ES-I3 (cell line): Measurements from ENCODE around the gene ADAMTS9.

ENCODE experiments used
- H3K36me3 ChIP-seq: 2 replicates; pipeline ENCODE4 v1.6.1; 2013; ENCODE audit warnings: mild to moderate bottlenecking, low read length, control low read depth, moderate library complexity; ENCODE audit not compliant: insufficient read depth
- H3K4me1 ChIP-seq: 2 replicates; pipeline ENCODE4 v1.6.1; 2013; ENCODE audit warnings: mild to moderate bottlenecking, control low read depth, low read length; ENCODE audit not compliant: insufficient read depth
- H3K9ac ChIP-seq: 2 replicates; pipeline ENCODE4 v1.6.1; 2013; ENCODE audit warnings: low read depth, mild to moderate bottlenecking, low read length, moderate library complexity
- H3K9me3 ChIP-seq: 2 replicates; pipeline ENCODE4 v1.6.1; 2013; ENCODE audit warnings: mild to moderate bottlenecking, low read length, moderate library complexity; ENCODE audit not compliant: control insufficient read depth, insufficient read depth

ADAMTS9 gene, protein sequence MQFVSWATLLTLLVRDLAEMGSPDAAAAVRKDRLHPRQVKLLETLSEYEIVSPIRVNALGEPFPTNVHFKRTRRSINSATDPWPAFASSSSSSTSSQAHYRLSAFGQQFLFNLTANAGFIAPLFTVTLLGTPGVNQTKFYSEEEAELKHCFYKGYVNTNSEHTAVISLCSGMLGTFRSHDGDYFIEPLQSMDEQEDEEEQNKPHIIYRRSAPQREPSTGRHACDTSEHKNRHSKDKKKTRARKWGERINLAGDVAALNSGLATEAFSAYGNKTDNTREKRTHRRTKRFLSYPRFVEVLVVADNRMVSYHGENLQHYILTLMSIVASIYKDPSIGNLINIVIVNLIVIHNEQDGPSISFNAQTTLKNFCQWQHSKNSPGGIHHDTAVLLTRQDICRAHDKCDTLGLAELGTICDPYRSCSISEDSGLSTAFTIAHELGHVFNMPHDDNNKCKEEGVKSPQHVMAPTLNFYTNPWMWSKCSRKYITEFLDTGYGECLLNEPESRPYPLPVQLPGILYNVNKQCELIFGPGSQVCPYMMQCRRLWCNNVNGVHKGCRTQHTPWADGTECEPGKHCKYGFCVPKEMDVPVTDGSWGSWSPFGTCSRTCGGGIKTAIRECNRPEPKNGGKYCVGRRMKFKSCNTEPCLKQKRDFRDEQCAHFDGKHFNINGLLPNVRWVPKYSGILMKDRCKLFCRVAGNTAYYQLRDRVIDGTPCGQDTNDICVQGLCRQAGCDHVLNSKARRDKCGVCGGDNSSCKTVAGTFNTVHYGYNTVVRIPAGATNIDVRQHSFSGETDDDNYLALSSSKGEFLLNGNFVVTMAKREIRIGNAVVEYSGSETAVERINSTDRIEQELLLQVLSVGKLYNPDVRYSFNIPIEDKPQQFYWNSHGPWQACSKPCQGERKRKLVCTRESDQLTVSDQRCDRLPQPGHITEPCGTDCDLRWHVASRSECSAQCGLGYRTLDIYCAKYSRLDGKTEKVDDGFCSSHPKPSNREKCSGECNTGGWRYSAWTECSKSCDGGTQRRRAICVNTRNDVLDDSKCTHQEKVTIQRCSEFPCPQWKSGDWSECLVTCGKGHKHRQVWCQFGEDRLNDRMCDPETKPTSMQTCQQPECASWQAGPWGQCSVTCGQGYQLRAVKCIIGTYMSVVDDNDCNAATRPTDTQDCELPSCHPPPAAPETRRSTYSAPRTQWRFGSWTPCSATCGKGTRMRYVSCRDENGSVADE (N-terminal part only)

DNA sequence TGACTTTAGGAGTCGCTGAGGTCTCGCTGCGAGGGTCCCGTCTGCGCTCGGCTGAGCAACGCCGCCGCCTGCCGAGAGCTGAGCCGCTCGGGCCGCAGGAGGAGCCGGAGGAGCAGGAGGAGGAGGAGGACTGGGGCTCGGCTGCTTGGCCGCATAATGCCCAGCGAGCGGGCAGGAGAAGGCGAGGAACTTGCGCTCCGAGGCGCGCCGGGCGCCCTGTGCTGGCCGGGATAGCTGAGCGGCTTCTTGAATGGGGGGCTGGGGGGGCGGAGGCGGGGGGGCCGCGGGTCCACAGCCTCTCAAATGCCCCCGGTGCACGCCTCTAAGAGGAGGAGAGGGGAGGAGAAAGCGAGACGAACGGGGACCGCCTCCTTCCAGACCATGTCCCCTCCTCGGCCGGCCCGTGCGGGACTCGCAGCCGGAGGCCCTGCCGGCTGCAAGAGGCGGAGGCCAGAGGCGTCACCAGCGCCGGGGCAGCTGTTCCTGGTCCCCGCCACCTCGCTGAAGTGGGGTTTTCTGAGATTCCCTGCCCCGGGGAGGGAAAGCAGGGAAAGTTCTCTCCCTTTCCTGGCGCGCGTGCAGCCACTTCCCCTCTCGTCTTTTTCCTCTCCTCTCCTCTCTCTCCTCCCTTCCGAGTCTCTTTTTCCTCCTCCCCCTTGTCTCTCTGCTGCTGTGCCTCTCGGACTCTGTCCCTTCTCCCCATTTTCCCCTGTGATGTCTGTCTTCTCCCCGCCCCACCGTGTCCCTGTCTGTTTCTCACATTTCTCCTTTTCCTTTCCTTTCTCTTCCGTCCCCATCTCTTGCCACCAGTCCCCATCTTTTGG, at the start of gene ADAMTS9:
Gene ADAMTS9, minus strand, starts transcription at position 220 of the 824 bp plus-strand sequence. CDS start 343 bp downstream, outside the sequence.
- H3K9ac ChIP-seq = peak within 1 kb of the TSS; percentile 81
- H3K4me1 ChIP-seq = peaks cover 23% of the 10 kb centered on the region
- H3K36me3 ChIP-seq = no peaks in the 10 kb centered on the region
- H3K9me3 ChIP-seq = no peaks in the 10 kb centered on the region

DNA sequence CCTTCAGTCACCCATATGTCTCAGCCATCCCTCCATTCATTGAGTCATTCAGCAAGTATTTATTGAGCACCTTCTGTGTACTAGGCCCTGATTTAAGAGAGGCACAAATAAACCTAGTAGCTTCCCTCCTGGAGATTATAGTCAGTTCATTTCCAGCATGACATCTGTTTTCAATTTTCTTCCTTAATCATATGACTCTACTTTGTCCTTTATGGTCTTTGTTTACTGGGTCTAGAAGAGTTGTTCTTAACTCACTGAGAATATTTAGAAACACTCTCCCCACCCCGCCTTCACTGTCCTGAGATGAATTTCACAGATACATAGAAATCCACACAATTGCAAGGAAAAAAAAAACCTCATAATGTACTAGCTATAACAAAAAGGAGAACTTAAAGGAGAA, 44.8 kb upstream of the ADAMTS9 start:
- Histone ChIP-seq H3K4me1 (no peaks in the 10 kb centered on the region), H3K36me3 (no peaks in the 10 kb centered on the region), H3K9ac (no peak overlapping the region), H3K9me3 (no peaks in the 10 kb centered on the region)

DNA sequence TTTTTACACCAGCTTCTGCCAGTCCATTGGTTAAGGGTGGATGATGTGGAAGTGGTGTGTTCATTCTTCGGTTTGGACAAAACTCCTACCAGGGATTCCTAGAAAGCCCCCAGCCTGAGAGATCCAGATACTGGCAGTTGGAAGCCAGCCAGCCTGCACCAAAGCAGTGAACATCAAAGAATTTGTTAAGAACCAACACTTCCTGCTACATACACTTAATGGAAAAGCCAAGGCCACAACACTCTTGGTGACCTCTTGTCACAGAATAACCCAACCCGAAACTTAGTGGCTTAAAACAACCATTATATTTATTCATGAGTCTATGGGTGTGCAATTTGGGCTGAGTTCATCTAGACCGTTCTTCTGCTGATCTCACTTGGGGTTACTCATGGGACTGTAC, 42.9 kb upstream of the ADAMTS9 start:
- no peak overlapping the region for H3K9ac ChIP-seq
- no peaks in the 10 kb centered on the region for H3K36me3 ChIP-seq
- H3K9me3 ChIP-seq = no peaks in the 10 kb centered on the region
- peaks cover 4% of the 10 kb centered on the region; the same call in 1 of the 2 replicates for H3K4me1 ChIP-seq

DNA sequence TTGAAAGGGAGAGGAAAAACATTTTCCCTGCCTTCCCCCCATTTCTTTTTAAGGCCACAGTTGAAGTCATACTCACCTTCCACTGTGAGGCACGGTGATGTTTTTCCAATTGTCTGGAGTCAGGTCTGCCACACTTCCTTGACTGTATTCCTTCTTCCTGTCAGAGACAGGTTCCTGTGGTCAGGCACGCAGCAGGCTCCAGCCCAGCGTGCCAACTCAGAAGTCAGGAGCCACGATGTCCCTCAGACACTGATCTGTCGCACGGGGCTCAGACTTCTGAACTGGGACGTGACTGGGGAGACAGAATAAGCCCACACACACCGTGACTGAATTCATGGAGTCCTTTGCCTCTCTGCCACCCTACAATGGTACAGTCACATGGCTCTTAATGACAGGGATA, 41.2 kb upstream of the ADAMTS9 start:
- Histone ChIP-seq H3K9me3 (no peaks in the 10 kb centered on the region), H3K4me1 (peaks cover 8% of the 10 kb centered on the region; the same call in 1 of the 2 replicates), H3K36me3 (no peaks in the 10 kb centered on the region), H3K9ac (no peak overlapping the region)

DNA sequence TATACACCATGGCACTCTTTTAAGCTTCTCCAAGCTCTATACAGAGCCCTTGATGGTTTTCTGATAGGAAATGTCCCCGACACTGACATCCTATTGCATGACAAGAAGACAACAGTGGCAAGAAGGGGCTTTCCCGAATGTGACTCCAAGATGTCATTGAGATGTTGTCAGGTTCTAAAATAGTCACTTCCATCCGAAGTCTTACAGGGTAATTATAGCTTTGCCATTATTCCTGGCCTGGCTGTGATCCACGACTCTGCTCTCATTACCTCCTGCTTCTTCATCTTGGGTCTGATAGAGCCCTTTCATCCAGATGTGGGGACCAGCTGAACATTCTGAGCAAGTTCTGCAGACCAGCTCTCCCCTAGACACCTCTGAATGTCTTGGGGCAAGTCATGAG, 40.6 kb upstream of the ADAMTS9 start:
- Histone ChIP-seq H3K4me1 (peaks cover 8% of the 10 kb centered on the region; the same call in 1 of the 2 replicates), H3K9ac (no peak overlapping the region), H3K9me3 (no peaks in the 10 kb centered on the region), H3K36me3 (no peaks in the 10 kb centered on the region)

DNA sequence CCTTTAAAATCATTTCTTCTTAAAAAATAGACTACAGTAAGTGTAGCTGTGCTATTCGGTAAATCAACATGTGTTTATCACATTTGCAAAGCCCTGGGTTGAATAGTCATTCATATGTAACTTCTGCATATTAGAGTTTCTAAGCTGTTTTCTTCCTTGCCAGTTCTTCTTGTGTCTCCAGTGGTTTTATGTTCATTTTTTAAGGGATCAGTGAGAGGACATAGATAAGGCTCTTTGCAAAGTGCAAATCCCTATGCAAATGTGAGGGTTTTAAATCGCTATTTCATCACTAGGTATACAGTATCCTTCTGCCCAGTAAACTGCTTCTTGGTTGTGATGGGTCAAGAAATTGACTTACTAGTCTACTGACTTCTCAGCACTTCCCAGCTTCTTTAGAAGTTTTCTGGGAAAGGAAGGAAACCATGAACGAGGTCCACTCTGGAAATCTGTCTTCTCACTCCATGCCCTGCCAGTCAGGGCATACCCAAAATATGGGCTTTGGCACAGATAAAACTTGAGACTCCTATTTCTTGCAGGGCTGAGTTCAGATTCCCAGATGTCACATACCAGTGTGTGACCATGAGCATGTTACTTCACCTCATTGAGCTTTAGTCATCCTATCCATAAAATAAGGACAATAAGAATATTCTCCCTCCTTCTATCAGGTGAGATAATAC, 38.8 kb upstream of the ADAMTS9 start:
- Histone ChIP-seq H3K36me3 (no peaks in the 10 kb centered on the region), H3K4me1 (peaks cover 8% of the 10 kb centered on the region; the same call in 1 of the 2 replicates), H3K9ac (no peak overlapping the region), H3K9me3 (no peaks in the 10 kb centered on the region)

DNA sequence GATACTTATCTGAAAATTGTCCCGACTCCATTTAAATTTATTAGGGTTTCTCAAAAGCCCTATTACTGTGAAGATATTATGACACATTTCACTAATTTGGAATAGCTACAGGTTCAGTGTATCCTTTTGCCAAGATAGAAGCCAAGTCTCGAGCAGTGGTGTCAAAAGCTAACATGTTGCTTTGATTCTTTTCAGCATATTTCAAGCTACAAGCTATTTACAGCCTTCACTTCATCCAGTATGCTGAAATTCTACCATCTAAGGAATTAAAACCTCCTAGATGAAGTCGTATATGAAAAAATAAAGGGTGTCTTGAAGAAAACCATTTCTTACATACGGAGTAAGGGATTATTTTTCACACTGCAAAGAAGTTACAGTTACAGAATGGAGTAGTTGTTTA, 31.2 kb upstream of the ADAMTS9 start:
- no peaks in the 10 kb centered on the region for H3K36me3 ChIP-seq
- no peak overlapping the region for H3K9ac ChIP-seq
- no peaks in the 10 kb centered on the region for H3K4me1 ChIP-seq
- H3K9me3 ChIP-seq = no peaks in the 10 kb centered on the region

DNA sequence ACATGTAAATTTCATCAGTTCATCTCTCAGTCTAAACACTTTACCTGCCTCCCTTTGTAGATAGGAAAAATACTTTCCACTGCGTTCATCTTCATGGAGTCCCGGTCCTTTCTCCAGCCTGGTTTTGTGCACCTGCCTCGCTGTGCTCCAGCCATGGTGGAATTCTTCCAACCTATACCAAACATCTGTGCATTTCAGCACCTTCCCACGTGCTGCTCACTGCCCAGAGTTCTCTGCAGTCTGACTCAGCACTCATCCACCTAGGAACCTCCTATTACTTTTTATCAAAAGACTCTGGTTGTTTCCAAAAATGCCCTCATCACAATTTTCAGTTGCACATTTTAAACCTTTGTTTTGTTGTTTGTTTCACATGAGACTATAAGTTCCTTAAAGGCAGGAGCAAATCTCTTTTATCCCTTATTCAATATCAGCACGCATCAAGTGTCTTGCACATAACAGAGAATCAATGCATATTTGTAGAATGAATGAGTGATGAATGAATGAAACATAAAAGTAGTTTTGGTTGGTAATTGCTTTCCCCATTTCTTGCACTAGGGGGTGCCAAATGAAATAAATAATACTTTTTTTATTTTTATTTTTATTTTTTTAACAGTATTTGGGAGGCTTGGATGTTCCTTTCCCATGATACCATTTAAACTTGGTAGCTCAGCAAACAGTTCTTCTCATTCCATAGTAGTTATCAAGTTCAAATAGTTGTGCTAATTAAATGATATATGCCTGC, 30.2 kb upstream of the ADAMTS9 start:
- H3K36me3 ChIP-seq = no peaks in the 10 kb centered on the region
- no peaks in the 10 kb centered on the region for H3K4me1 ChIP-seq
- H3K9me3 ChIP-seq = no peaks in the 10 kb centered on the region
- no peak overlapping the region for H3K9ac ChIP-seq

DNA sequence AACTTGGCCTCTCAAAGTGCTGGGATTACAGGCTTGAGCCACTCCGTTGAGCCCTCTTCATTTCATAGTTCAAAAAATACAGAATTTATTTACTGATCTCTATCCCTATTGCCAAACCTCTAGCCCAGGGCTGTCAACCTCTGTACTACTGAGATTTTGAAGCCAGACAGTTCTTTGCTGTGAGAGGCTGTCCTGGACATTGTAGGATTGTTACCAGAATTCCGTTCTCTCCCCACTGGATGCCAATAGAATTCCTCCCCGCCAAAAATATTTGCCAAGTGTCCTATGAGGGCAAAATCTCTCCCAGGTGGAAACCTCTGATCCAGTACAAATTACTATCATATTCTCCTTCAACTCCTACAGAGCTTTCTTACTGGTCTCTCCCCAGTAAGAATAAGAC, 29.6 kb upstream of the ADAMTS9 start:
- H3K36me3 ChIP-seq = no peaks in the 10 kb centered on the region
- no peak overlapping the region for H3K9ac ChIP-seq
- no peaks in the 10 kb centered on the region for H3K4me1 ChIP-seq
- no peaks in the 10 kb centered on the region for H3K9me3 ChIP-seq

DNA sequence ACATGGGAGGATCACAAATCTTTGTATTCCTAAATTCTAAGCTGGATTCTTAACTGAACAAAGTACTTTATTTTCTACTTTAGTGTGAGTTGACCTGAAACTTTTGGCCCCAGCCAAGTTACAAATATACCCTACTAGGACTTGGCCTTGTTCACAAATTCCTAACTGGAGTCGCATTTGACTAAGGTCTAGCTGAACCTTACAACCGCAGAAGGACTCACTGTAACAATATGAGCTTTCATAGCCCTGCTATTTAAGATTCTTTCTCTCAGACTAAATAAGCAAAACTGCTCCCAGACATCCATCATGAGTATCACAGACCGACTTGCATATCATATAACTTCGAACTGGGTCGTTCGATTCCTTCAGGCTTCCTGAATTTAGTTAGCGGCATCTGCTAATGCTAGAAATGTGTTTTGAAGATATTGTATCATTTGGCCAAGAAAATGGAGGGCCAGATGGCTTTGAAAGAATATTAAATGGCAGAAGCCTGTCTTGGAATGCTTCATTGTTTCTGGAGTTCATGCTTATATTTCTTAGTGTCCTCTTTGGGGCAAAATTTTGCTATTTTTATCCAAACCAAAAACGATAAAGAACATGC, 28.4 kb upstream of the ADAMTS9 start:
- H3K9me3 ChIP-seq = no peaks in the 10 kb centered on the region
- no peaks in the 10 kb centered on the region for H3K36me3 ChIP-seq
- no peak overlapping the region for H3K9ac ChIP-seq
- no peaks in the 10 kb centered on the region for H3K4me1 ChIP-seq

DNA sequence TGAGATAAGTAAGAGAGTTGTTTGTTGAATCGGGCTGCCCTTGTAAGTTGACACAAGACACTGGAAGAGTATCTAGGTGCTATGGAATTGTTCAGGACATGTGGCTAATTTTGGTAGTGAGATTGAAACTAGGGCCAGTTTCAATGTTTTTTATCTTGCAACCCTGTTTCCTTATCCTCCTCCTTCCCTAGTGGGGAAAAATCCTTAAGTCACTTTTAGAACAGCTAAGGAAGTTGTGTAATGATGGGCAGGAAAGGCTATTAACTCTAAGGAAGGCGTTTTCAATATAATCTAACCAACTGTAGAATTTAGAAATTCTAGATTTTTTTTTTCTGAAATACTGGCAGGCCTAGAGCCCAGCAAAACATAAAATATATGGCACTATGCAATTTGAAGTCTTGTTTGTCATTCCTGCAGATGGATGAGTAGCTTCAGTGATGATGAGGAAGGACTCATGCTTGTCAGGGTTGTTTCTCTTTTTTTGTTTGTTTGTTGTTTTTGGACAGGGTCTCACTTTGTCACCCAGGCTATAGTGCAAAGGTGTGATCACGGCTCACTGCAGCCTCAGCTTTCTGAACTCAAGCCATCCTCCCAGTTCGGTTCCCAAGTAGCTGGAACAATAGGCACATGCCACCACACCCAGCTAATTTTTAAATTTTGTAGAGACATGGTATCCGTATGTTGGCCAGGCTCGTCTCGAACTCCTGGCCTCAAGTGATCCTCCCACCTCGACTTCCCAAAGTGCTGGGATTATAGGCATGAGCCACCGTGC, 27.6 kb upstream of the ADAMTS9 start:
- no peaks in the 10 kb centered on the region for H3K9me3 ChIP-seq

DNA sequence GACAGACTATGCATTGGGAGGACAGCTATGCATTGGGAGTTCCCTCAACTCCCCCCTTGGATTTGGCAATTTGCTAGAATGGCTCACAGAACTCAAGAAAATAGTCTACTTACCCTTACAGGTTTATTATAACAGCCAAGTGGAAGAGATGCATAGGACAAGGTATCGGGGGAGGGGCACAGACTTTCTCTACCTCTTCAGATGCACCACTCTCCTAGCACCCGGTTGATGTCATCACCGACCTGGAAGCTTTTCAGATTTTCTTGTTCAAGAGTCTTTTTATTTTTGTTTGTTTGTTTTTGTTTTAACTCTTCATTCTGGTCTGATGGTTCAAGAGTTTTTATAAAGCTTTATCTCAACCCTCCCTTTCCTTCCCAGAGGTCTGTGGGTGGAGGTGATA, 20.7 kb upstream of the ADAMTS9 start:
- Histone ChIP-seq H3K9me3 (no peaks in the 10 kb centered on the region), H3K9ac (no peak overlapping the region), H3K36me3 (no peaks in the 10 kb centered on the region), H3K4me1 (no peaks in the 10 kb centered on the region)

More for the DNA sequence above, 27.6 kb upstream of the ADAMTS9 start:
- Histone ChIP-seq H3K4me1 (no peaks in the 10 kb centered on the region), H3K9ac (no peak overlapping the region), H3K36me3 (no peaks in the 10 kb centered on the region)
